HFFc6 (cell line): ENCODE measurements around the gene NUP133. TPM values are rescaled to one million over a fixed set of nuclear protein-coding genes. Genes with fewer than 3 reads are reported as not detected.

ENCODE experiments used
- DNase-seq: peaks from one replicate; pipeline ENCODE4 v3.0.0-alpha.2; 2018
- H3K27ac Mint-ChIP-seq: 2 replicates; pipeline ENCODE4 v1.8.0; 2020; ENCODE audit warnings: mild to moderate bottlenecking, mixed read lengths
- H3K27me3 Mint-ChIP-seq: 2 replicates; pipeline ENCODE4 v1.8.0; 2021; ENCODE audit warnings: mild to moderate bottlenecking, moderate library complexity, mixed read lengths; ENCODE audit not compliant: insufficient read depth
- H3K36me3 Mint-ChIP-seq: 2 replicates; pipeline ENCODE4 v1.8.0; 2021; ENCODE audit warnings: low read depth, mixed read lengths
- H3K4me1 Mint-ChIP-seq: 2 replicates; pipeline ENCODE4 v1.8.0; 2020; ENCODE audit warnings: low read depth, mixed read lengths
- H3K4me3 Mint-ChIP-seq: 2 replicates; pipeline ENCODE4 v1.8.0; 2020; ENCODE audit warnings: mild to moderate bottlenecking, moderate library complexity, mixed read lengths
- H3K9me3 Mint-ChIP-seq: 2 replicates; pipeline ENCODE4 v1.8.0; 2020; ENCODE audit warnings: mild to moderate bottlenecking, mixed read lengths
- total RNA-seq, 6 experiments: library from RNA; stranded (reverse); fragmentation: NEBNext Ultra II Directional; extraction: Animal tissue kit (Norgen Biotek cat#: 25700); gene quantifications; 2 replicates in 1 of 6; 3 replicates in 5 of 6; pipeline ENCODE4 v1.2.3, GENCODE V29; 2021
- TF ChIP-seq, protein P1 (sequence below): fragments of 200-600 bp; sonication (generic); IDR thresholded peaks from 2 replicates; pipeline ENCODE4 v1.5.0; 2021; ENCODE audit warnings: antibody characterized with exemption, mild to moderate bottlenecking

The NUP133 gene
- total RNA-seq, 6 experiments from 2014 or later, result 34.3 to 42.8 (median 36.0) TPM

GRCh38 chr1:229537894-229538293, 29.8 kb upstream of the NUP133 start:
- no peaks in the 10 kb centered on the region for H3K27me3 Mint-ChIP-seq
- no peak overlapping the region for H3K27ac Mint-ChIP-seq
- H3K4me1 Mint-ChIP-seq, result no peaks in the 10 kb centered on the region; the same call in 1 of the 2 replicates
- H3K36me3 Mint-ChIP-seq, result peaks cover 29% of the 10 kb centered on the region
- H3K9me3 Mint-ChIP-seq, result no peaks in the 10 kb centered on the region
- DNase-seq, result no peak
- TF ChIP-seq, protein P1, sequence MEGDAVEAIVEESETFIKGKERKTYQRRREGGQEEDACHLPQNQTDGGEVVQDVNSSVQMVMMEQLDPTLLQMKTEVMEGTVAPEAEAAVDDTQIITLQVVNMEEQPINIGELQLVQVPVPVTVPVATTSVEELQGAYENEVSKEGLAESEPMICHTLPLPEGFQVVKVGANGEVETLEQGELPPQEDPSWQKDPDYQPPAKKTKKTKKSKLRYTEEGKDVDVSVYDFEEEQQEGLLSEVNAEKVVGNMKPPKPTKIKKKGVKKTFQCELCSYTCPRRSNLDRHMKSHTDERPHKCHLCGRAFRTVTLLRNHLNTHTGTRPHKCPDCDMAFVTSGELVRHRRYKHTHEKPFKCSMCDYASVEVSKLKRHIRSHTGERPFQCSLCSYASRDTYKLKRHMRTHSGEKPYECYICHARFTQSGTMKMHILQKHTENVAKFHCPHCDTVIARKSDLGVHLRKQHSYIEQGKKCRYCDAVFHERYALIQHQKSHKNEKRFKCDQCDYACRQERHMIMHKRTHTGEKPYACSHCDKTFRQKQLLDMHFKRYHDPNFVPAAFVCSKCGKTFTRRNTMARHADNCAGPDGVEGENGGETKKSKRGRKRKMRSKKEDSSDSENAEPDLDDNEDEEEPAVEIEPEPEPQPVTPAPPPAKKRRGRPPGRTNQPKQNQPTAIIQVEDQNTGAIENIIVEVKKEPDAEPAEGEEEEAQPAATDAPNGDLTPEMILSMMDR, result no peak
- H3K4me3 Mint-ChIP-seq, result no peak overlapping the region

DNA sequence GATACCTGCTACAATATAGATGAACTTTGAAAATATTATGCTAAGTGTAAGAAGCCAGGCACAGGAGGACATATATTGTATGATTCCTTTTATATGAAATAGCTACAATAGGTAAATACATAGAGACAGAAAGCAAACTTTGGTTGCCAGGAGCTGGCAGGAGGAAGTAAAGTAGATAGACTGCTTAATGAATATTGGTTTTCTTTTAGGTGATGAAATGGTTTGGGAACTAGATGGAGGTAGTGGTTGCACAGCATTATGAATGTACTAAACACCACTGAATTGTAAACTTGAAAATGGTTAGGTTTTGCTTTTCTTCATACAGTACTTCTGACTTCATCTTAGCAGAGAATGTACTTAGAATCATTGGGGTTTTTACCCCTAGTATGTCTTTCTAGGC, 28.8 kb upstream of the NUP133 start:
- TF ChIP-seq, protein P1, result no peak
- Mint-ChIP-seq H3K4me1 (no peaks in the 10 kb centered on the region; the same call in 1 of the 2 replicates), H3K27ac (no peak overlapping the region), H3K4me3 (no peak overlapping the region), H3K9me3 (no peaks in the 10 kb centered on the region), H3K36me3 (peaks cover 29% of the 10 kb centered on the region), H3K27me3 (no peaks in the 10 kb centered on the region)
- DNase-seq, result no peak

DNA sequence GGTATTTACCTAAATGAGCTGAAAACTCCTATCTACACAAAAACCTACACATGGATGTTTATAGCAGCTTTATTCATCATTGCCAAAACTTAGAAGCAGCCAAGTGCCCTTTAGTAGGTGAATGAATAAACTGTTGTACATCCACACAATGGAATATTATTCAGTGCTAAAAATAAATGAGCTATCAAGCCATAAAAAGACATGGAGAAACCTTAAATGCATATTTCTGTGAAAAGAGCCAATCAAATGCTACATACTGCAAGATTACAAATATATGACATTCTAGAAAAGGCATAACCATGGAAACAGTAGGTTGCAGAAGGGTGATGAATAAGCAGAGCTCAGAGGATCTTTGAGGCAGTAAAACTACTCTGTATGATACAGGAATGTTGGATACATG, 27.1 kb upstream of the NUP133 start:
- Mint-ChIP-seq H3K27me3 (no peaks in the 10 kb centered on the region), H3K9me3 (no peaks in the 10 kb centered on the region), H3K36me3 (peaks cover 29% of the 10 kb centered on the region), H3K4me1 (no peaks in the 10 kb centered on the region; the same call in 1 of the 2 replicates), H3K4me3 (no peak overlapping the region), H3K27ac (no peak overlapping the region)
- TF ChIP-seq, protein P1, result no peak
- peak; percentile 14 for DNase-seq

GRCh38 chr1:229531326-229531725, 23.2 kb upstream of the NUP133 start:
- Mint-ChIP-seq H3K27me3 (no peaks in the 10 kb centered on the region), H3K4me3 (no peak overlapping the region), H3K36me3 (peaks cover 33% of the 10 kb centered on the region), H3K9me3 (no peaks in the 10 kb centered on the region), H3K27ac (no peak overlapping the region), H3K4me1 (peaks cover 10% of the 10 kb centered on the region; the same call in 1 of the 2 replicates)
- DNase-seq, result no peak
- TF ChIP-seq, protein P1, result no peak

DNA sequence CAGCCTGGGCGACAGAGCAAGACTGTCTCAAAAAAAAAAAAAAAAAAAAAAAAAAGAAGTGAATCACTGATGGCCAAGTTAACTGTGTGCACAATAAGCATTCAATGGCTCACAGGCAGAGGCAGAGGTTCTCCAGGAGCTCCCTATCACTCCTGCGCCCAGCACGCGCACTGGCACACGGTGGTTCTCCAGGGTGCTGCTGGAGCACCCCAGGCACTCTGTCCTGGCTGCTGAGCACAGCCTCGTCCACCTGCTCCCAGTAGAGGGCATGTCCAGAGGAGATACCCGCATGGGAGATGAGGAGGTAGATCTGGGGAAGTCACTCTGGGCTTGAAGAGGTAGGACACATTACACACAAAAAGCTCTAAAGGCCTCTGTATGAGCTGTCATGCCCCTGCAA, 21.5 kb upstream of the NUP133 start:
- Mint-ChIP-seq H3K9me3 (no peaks in the 10 kb centered on the region), H3K27ac (no peak overlapping the region), H3K4me3 (no peak overlapping the region), H3K4me1 (peaks cover 10% of the 10 kb centered on the region; the same call in 1 of the 2 replicates), H3K27me3 (no peaks in the 10 kb centered on the region), H3K36me3 (peaks cover 33% of the 10 kb centered on the region)
- DNase-seq, result no peak
- TF ChIP-seq, protein P1, result no peak

GRCh38 chr1:229526695-229527094, 18.6 kb upstream of the NUP133 start:
- H3K27me3 Mint-ChIP-seq, result no peaks in the 10 kb centered on the region
- H3K27ac Mint-ChIP-seq, result no peak overlapping the region
- no peak overlapping the region for H3K4me3 Mint-ChIP-seq
- no peaks in the 10 kb centered on the region for H3K9me3 Mint-ChIP-seq
- DNase-seq, result no peak
- TF ChIP-seq, protein P1, result no peak
- peaks cover 26% of the 10 kb centered on the region for H3K36me3 Mint-ChIP-seq
- H3K4me1 Mint-ChIP-seq, result peaks cover 15% of the 10 kb centered on the region; the same call in 1 of the 2 replicates
